HepG2 (cell line): Measurements from ENCODE around the gene TCF12.

Experiments
- DNMT1 ChIP-seq: sonication (generic); formaldehyde crosslinking; IDR thresholded peaks from 2 replicates; pipeline ENCODE4 v1.5.1; 2020; ENCODE audit warnings: mild to moderate bottlenecking, missing genetic modification reagents
- HMGXB4 ChIP-seq, 2 experiments: sonication (generic) in 1 of 2; formaldehyde crosslinking in 1 of 2; IDR thresholded peaks; 2 replicates each; pipeline versions ENCODE4 v1.4.0 to v1.6.1; 2018 to 2020; ENCODE audit warnings: missing genetic modification reagents in 2 of 2, borderline replicate concordance in 1 of 2, low read depth in 1 of 2, mild to moderate bottlenecking in 1 of 2, missing biosample characterization in 1 of 2
- NFIC ChIP-seq: IDR thresholded peaks from 2 replicates; pipeline ENCODE4 v1.6.1; 2012; ENCODE audit warnings: mild to moderate bottlenecking, low read length, inconsistent platforms
- PHF8 ChIP-seq: sonication (generic); formaldehyde crosslinking; IDR thresholded peaks from 2 replicates; pipeline ENCODE4 v1.5.0; 2020; ENCODE audit warnings: missing genetic modification reagents
- RBAK ChIP-seq: sonication (generic); formaldehyde crosslinking; IDR thresholded peaks from 2 replicates; pipeline ENCODE4 v1.5.1; 2020; ENCODE audit warnings: mild to moderate bottlenecking, missing genetic modification reagents
- SMYD3 ChIP-seq: sonication (generic); formaldehyde crosslinking; IDR thresholded peaks from 2 replicates; pipeline ENCODE4 v1.8.1; 2023; ENCODE audit warnings: mild to moderate bottlenecking, missing genetic modification reagents
- SNAPC5 ChIP-seq: sonication (generic); formaldehyde crosslinking; IDR thresholded peaks from 2 replicates; pipeline ENCODE4 v1.8.1; 2023; ENCODE audit warnings: mild to moderate bottlenecking, missing genetic modification reagents, borderline replicate concordance
- TBX3 ChIP-seq: fragments of 450-650 bp; IDR thresholded peaks from 2 replicates; pipeline ENCODE4 v1.6.1; 2017; ENCODE audit warnings: antibody characterized with exemption, mild to moderate bottlenecking, inconsistent platforms, borderline replicate concordance
- TCF12 ChIP-seq, 2 experiments: fragments of 450-650 bp in 1 of 2; sonication (generic) in 1 of 2; formaldehyde crosslinking in 1 of 2; IDR thresholded peaks; 2 replicates each; pipeline versions ENCODE4 v1.6.1 to v1.8.0; 2017 to 2022; ENCODE audit warnings: antibody characterized with exemption in 1 of 2, mild to moderate bottlenecking in 1 of 2, missing genetic modification reagents in 1 of 2, moderate library complexity in 1 of 2
- TF ChIP-seq, protein P1 (sequence below): sonication (generic); formaldehyde crosslinking; IDR thresholded peaks from 2 replicates; pipeline ENCODE4 v1.5.0; 2020; ENCODE audit warnings: mild to moderate bottlenecking, missing genetic modification reagents, moderate library complexity
- TF ChIP-seq, protein P2 (sequence below): sonication (generic); formaldehyde crosslinking; IDR thresholded peaks from 2 replicates; pipeline ENCODE4 v1.4.0; 2020; ENCODE audit warnings: missing genetic modification reagents

- TF ChIP-seq NFIC = no peak
- no peak for TF ChIP-seq TCF12 (IDR thresholded peaks at IDR 0.05)
- no peak for TF ChIP-seq TCF12 (CRISPR knock-in tag; IDR thresholded peaks at IDR 0.05)
- no peak for TF ChIP-seq DNMT1
- TF ChIP-seq SNAPC5 (CRISPR knock-in tag) = no peak
- TF ChIP-seq SMYD3 (CRISPR knock-in tag) = no peak
- no peak for TF ChIP-seq PHF8 (CRISPR knock-in tag)
- TF ChIP-seq, protein P1, sequence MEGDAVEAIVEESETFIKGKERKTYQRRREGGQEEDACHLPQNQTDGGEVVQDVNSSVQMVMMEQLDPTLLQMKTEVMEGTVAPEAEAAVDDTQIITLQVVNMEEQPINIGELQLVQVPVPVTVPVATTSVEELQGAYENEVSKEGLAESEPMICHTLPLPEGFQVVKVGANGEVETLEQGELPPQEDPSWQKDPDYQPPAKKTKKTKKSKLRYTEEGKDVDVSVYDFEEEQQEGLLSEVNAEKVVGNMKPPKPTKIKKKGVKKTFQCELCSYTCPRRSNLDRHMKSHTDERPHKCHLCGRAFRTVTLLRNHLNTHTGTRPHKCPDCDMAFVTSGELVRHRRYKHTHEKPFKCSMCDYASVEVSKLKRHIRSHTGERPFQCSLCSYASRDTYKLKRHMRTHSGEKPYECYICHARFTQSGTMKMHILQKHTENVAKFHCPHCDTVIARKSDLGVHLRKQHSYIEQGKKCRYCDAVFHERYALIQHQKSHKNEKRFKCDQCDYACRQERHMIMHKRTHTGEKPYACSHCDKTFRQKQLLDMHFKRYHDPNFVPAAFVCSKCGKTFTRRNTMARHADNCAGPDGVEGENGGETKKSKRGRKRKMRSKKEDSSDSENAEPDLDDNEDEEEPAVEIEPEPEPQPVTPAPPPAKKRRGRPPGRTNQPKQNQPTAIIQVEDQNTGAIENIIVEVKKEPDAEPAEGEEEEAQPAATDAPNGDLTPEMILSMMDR (CRISPR knock-in tag) = peak; percentile 52
- no peak for TF ChIP-seq RBAK (CRISPR knock-in tag)
- no peak for TF ChIP-seq HMGXB4 (CRISPR knock-in tag; IDR thresholded peaks at IDR 0.05; ENCODE audit: borderline replicate concordance in 1 of 2, low read depth in 1 of 2)
- TF ChIP-seq, protein P2, sequence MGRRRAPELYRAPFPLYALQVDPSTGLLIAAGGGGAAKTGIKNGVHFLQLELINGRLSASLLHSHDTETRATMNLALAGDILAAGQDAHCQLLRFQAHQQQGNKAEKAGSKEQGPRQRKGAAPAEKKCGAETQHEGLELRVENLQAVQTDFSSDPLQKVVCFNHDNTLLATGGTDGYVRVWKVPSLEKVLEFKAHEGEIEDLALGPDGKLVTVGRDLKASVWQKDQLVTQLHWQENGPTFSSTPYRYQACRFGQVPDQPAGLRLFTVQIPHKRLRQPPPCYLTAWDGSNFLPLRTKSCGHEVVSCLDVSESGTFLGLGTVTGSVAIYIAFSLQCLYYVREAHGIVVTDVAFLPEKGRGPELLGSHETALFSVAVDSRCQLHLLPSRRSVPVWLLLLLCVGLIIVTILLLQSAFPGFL (CRISPR knock-in tag) = no peak
- TF ChIP-seq TBX3 = no peak
Observed at GRCh38 chr15:57302640-57303257, 384.3 kb downstream of the TCF12 start.
